NCI-H460 (cell line): ENCODE data around the gene MRPL44. TPM values are rescaled to one million over a fixed set of nuclear protein-coding genes. Genes with fewer than 3 reads are reported as not detected.

Experiments
- DNase-seq: peaks from one replicate; pipeline ENCODE4 v3.0.0-alpha.2; 2016; ENCODE audit warnings: low read depth; ENCODE audit errors: extremely low read depth
- polyA plus RNA-seq: library from polyadenylated mRNA; depleted of rRNA; stranded (reverse); fragments of >200 nt; gene quantifications from 2 replicates; pipeline ENCODE4 v1.2.3, GENCODE V29; 2014; cell fraction: nucleus; rRNA removed
- total RNA-seq: library from RNA; depleted of rRNA; stranded (reverse); fragments of >200 nt; shearing (Covaris generic); gene quantifications from 2 replicates; pipeline ENCODE4 v1.2.3, GENCODE V29; 2014; rRNA removed

Gene MRPL44
- total RNA-seq, result 55.7 and 62.1 TPM in 2 replicates
- 36.7 and 56.0 TPM in 2 replicates for polyA plus RNA-seq

DNA sequence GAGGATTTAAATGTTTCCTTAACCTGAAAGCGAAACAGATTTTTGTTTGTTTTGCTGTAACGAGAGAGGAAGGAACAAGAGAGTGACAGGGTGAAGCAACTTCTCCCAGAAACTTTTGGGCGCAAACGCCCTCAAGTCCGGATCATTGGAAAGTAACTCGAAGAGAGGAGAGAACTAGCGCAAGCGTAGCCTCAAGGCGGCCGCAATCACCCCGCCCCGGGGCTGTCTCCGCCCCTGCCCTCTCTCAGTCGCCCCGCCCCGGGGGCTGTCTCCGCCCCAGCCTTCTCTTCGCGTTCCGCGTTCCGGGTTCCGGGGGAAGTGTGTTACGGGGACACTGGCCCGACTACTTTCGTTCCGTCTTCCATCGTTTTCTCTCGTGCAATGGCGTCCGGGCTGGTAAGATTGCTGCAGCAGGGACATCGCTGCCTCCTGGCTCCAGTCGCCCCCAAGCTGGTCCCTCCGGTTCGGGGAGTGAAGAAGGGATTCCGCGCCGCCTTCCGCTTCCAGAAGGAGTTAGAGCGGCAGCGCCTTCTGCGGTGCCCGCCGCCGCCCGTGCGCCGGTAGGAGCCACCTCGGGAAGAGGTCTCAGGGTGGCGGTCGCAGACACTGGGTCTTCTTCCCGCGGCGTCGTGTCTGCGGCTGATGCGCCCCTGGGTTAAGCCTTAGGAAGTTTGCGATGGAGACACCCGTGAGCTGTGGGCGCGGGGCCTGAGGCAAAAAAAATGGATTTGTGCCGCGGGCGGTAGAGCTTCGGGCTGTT is at the start of gene MRPL44:
Gene MRPL44 (plus strand): TSS at position 372 of the 760 bp plus-strand sequence. CDS start 10 bp downstream, at position 382.
- DNase-seq, result peak; percentile 93

DNA sequence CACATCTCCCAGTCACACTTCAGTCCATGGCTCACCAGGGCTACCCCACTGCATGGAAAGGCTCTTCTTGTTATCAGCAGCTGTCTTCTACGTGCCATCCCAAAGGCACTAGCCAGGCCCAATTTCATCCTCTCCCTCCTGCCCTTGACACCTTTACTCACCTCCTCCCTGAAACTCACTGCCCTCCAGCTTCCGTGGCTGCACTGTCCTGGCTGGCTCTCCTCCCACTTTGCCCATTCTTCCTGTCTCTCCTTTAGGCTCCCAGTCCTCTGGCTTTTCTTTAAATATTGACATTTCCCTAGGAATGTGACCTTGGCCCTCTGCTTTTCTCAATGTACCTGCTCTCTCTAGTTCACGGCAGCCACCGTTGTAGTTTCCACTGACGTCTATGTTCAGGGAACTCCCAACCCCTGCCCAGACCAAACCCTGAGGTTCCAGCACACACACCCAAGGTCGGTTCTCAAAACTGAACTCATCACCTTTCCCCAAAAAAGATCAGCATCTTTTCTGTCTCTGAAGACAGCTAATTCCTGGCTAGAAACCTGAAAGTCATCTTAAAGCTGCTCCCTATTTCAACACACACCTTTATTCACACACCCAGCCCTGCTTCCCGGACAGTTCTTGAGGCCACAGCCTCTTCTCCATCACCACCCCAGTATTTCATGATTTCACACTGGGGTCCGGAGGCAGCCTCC is 48.8 kb upstream of the MRPL44 start:
- no peak for DNase-seq

DNA sequence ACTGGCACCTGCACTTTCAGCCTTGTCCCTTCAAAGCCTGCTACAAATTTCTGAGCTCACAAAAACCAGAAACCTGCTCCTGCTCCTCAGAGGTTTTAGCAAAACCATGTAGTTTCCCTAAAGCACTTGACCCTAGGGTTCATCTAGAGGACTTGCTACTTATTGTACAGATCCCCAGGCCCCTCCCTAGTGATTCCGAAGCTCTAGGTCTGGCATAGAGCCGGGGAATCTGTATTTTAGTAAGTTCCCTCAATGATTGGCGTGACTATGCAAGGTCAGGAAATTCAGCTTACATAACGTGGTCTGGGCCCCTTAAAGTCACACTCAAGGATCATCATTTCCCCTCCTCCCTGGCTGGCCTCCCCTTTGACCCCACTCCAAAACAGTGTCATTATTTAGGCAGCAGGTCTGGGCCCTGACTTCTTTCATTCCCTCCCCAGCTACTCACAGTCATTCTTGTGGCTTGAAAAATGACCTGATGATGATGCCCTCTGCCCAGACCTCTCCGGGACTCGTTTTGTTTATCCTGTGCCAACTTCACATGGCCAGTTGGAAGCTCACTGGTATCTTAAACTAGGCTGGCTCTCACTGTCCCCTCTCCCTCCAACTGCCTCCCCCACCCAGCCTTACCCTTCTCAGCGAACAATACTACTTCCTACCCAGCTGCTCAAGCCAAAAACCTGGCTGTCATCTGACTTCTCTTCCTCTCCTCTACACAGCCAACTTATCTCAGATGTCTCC is 48.1 kb upstream of the MRPL44 start:
- DNase-seq, result no peak

DNA sequence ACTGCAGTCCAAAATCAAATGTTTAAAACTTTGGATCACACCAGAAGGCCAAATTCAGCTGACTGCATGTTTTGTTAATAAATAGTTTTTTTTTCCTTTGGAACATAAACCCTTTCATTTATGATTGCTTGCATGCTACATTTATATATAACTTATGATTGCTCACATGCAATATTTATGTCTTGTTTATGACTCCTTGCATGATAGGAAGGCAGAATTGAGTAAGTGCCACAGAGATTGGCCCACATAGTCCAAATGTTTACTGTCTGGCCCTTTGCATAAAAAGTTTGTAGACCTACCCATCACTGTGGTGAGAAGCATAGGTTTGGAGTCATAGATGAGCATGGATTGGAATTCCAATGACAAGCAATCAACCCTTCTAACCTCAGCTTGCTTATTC is 42.9 kb upstream of the MRPL44 start:
- no peak for DNase-seq

DNA sequence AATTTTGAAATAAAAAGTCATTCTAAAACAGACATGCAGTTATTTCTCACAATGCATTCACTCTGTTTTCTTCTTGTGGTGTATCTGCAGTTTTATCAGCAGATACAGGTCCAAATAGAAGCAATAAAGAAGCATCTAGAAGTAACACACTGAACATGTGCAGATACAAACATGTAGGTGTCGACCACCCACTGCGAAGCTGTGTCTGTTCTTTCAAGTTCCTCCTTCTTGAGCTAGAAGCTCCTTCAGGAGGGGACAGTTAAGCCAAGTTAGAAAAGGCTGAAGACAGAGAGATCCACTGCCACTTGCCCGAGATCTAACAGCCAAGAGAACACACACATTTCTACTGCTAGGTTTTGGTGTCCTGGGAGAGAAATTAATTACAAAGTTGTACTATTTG is 42.2 kb upstream of the MRPL44 start:
- DNase-seq, result no peak

DNA sequence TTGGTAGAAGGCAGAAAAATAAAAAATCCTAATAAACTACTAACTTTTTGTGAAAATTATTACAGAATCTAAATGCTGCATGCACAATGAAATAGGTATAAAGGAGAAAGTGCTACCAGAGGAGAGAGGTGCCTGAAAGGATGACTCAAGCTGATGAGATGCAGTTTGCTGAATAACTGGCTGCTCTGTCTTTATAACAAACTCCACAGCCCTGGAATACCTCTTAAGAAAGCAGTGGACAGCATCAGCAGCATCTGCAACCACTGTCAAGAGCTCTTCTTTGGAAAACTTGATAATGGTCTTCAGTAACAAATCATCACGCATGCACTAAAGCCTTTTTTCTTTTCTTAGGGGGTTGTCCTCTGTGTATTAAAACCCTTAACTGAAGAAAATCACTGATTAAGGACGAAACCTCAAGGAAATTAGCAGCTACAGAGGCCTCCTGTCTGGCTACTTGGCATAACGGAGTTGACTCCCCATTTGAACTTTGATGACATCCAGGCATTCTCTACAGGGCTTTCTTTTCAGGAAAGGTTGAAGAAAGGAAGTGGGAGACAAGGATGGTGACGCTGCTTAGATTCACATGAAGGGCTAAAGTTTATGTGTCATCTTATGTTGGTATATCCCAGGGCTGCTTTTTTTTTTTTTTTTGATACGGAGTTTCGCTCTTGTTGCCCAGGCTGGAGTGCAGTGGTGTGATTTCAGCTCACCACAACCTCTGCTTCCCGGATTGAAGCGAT is 40.9 kb upstream of the MRPL44 start:
- DNase-seq, result no peak

DNA sequence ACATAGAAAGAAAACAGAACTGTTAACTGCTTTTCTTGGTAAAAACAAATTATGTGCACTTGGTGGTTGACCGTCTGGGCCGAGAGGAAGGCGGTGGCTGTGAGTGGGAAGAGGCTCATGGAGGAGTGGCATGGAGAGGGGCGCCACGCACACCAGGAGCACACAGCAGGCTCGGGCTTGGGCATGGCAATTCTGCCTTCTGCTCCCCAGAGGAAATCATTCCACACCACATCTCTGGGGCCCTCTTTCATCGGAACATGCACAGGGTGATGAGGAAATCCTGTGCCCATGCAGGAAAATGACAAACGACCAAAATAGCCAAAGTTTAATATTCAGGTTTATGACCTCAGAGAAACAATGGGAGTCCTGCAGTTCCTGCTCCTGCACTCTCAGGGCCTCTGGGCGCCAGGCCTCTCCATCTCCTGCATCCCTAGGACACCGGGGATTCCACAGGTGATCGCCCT is 38.6 kb upstream of the MRPL44 start:
- no peak for DNase-seq

DNA sequence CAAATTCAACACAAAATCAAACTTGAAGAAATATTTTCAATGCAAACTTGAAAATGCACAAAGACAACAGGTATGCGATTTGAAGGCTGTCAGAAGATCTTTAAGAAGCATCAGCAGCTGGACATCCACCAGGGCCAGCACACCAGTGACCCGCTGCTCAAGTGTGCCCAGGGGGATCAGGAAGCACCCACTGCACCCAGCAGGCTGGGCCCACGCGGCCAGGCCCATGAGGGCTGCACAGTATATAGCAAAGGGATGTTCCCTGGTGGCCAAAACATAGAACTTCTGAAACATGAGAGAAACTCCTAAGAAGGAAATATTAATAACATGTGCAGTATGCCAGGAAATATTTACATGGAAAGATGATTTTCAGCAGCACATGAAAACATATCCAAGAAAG is 37.2 kb upstream of the MRPL44 start:
- no peak for DNase-seq

DNA sequence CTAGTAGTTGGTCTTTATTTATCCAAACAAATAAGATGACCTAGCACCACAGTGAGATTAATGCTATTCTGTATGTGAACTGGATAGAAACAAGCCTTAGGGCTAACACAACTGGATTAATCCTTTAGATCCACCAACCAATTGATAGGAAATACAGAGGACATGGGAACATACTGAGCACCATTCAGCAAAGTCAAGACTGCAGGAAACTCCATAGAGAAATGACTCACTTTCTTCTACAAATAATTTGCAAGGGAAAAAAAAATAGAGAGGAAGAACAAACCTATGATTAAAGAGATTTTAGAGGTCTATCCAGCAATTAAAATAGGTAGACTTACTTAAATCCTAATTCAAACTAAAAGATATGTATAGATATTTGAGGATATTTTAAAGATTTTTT is 36.1 kb upstream of the MRPL44 start:
- no peak for DNase-seq

DNA sequence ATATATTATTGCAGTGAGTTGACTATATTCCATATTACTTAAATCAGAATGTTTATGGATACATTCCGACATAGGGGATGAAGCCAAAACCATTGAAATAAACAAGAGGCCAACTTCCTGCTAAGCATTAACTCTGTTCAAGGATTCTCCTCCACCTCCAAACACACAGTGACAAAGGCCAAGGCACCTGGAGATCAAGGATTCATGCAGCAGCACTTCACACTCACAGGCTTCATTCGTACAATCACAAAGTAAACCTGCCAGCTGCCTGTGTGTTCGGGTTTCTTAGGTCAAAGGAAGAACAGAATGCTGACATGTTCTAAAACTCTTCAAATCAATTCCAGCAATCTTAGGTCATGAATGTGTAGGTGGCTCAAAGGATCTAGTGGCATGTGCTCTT is 35.0 kb upstream of the MRPL44 start:
- DNase-seq, result no peak

DNA sequence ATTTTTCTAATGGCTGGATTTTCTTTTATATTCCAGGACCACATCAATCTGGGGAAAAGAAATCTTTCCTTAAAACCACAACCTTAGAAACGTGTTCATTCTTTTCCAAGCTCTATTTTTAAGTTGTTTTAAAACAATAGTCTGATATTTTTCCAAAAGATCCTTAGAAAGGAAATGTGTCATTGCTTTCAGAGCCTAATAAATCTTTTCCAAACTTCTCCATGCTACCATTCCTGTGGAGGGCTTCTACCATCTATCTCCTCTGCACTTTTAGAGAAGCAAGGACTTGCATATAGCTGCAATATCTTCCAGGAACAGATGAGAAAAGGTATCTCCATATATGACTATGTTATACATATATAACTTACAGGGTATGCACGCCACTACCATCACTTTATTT is 33.3 kb upstream of the MRPL44 start:
- no peak for DNase-seq

DNA sequence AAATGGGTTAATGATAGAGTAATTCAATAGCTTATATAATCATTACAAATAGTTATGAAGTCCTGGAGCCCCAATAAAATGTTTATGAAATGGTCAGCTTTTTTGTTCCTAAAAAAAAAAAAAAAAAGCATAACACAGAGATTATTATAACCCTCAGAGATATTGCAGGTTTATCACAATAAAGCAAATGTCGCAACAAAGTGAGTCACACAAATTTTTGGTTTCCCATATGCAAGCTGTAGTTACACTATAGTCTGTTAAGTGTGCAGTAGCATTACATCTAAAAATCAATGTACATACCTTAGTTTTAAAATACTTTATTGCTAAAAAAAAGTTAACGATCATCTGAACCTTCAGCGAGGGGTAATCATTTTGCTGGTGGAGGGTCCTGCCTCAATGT is 32.2 kb upstream of the MRPL44 start:
- no peak for DNase-seq

DNA sequence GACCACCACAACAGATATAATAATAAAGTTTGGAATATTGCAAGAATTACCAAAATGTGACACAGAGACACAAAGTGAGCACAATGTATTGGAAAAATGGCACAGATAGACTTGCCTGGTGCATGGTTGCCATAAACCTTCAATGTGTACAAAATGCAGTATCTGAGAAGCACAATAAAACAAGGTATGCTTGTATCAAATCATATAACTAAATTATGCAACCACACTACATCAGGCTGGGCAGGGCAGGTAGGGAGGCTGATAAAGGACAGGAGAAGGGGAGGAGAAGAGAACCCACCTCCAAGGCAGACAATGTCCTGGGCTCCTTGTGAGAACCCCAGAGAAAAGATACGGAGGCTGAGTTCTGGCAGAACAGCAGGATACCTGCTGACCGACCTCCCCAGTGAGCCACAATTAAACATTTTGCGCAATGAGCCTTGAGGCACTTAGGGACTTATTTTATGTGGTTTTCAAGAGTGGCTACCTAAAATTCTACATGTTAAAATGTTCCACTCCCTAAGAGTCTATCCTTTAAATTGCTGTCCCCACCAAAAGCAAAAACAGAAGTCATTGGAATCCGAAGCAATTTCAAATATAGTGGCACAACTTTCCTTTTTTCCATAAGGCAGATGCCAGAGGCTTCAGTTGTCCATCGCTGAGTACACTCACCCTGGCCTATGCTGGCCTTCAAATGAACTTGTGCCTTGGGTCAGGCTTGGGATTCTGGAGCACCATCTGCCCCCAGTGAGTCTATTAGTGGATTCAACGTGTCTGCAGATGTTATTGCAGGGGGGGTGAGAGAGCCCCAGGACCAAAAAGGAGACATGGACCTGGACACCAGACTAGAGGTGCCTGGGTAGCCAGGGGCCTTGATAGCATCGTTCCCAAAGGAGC is 28.9 kb upstream of the MRPL44 start:
- no peak for DNase-seq

DNA sequence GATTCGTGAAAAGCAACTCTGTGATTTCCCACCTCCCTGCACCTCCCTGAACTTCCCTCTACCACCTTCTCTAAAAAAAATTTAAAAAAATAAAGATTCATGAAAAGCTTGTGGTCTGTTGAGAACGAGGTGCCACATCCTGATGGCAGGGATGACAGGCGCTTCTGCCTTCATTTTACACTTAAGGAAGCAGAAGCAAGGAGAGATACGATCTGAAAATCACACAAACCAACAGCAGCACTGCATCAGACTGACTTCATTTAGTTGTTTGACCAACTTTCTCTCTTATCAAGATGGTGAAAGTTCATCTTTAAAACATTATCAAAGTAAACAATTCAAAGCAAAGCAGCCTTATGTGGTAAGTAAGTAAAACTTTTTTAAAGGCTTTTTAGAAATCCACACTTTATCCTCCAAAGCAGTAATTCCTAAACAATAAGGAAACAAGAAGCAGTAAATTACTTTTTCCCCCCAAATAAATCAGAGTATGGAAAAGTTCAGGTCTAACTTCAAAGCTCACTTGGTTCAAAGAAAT is 27.6 kb upstream of the MRPL44 start:
- no peak for DNase-seq

DNA sequence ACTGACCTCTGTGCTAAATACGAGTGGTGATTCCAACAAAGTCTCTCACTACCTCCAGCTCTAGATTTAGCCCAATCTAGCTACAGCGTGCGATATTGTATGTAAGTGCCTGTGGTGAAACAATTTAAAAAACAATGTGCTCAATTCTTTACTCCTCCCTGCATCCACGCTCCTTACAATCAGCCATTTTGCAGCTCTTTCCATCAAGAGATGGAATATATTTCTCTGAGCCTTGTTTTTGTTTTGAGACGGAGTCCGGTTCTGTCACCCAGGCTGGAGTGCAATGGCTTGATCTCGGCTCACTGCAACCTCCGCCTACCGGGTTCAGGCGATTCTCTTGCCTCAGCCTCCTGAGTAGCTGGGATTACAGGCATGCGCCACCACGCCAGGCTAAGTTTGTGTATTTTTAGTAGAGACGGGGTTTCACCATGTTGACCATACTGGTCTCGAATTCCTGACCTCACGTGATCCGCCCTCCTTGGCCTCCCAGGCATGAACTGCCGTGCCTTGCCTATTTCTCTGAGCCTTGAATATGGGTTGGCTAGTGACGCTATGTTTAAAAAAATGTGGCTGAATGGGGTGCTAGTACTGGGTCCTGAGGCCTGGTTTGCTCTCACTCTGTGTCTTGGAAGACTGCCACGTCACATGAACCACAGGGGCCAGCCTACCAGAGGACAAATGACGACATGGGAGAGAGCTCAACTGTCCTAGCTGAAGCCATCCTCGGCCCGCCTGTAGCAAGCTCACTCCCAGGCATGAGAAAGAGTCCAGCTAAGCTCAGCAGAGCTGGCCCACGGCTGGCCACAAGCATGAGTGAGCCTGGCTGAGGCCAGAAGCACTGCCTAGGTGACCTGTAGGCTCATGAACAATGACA is 26.9 kb upstream of the MRPL44 start:
- no peak for DNase-seq

DNA sequence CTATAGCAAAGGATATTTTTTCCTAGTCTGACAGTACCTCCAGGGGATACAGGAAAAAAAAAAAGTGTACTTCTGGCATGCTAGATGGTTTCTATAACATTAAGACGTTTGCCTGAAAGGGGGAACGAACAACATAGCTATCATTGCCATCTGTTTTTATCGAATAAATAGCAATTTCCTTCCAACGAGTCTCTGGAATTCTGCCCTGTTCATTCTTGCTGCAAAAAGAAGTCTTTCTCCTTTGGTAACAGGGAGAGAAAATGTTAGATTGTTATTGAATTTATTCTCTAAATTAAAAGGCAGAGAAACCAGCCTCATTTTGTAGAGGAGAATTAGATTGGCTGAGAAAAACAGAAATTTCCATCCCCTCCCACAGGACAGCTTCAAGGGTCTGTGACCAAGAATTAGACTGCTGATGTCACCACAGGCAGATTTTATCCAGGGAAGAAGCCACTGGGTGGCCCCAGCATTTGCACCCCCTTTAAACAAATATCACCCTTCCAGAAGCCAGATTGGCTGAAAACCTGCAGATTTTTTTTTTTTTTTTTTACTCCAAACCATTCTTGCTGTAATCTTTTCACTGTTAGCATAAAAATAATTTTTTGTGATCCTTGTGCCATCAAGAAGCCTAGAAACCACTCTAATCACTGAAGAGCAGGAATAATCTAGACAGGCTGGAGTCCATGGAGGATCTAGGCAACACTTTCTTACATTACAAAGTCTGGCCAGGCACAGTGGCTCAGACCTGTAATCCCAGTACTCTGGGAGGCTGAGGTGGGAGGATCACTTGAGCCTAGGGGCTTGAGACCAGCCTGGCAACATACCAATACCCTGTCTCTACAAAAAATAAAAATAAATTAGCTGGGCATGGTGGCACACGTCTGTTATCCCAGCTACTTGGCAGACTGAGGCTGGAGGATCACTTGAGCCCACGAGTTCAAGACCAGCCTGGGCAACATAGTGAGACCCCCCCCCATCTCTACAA is 24.2 kb upstream of the MRPL44 start:
- DNase-seq, result no peak

DNA sequence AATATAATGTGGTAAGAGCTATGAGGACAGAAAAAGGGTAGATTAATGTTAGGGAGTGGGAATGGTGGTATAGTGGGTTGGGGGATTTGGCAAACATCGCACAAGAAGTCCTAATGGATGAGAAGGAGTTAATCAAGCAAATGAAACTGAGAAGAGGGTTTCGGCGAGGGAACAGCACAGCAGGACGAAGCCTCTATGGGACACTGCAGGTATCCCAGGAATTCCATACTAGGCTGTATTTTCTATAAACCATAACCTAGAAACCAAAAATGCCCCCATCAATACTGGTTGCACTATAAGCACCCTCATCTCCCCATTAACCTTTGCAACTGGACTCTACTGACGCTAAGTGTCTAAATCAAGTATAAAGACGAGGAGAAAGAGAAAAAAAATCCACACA is 22.4 kb upstream of the MRPL44 start:
- DNase-seq, result no peak
